Vagina (tissue), 2 donors: Measurements from ENCODE around the gene FUS. TPM values are rescaled to one million over a fixed set of nuclear protein-coding genes. Genes with fewer than 3 reads are reported as not detected.

ENCODE experiments used
- DNase-seq, 2 donors: peaks; one replicate each; pipeline ENCODE4 v3.0.0-alpha.2; 2017; ENCODE audit errors: extremely low spot score in 2 of 2
- H3K27ac ChIP-seq: fragments of 200-600 bp; sonication (generic); one replicate; pipeline ENCODE4 v1.5.1; 2019
- H3K27me3 ChIP-seq: fragments of 200-600 bp; sonication (generic); one replicate; pipeline ENCODE4 v1.5.1; 2019
- H3K36me3 ChIP-seq, 2 donors: fragments of 200-600 bp; sonication (generic); one replicate each; pipeline ENCODE4 v1.5.1; 2017 to 2019
- H3K4me1 ChIP-seq: fragments of 200-600 bp; sonication (generic); one replicate; pipeline ENCODE4 v1.5.1; 2019
- H3K4me3 ChIP-seq, 2 donors: fragments of 200-600 bp; sonication (generic); 1 replicate in 1 of 2; 2 replicates in 1 of 2; pipeline ENCODE4 v1.5.1; 2016 to 2019
- H3K9me3 ChIP-seq: fragments of 200-600 bp; sonication (generic); one replicate; pipeline ENCODE4 v1.5.1; 2019
- CTCF ChIP-seq, 3 experiments: fragments of 450-650 bp in 2 of 3; fragments of 200-600 bp in 1 of 3; sonication (generic) in 1 of 3; IDR thresholded peaks; one replicate each; pipeline ENCODE4 v1.5.1; 2017 to 2019; ENCODE audit warnings: antibody characterized with exemption in 3 of 3, mild to moderate bottlenecking in 2 of 3, moderate library complexity in 2 of 3
- POLR2A ChIP-seq, 2 donors: fragments of 450-650 bp; IDR thresholded peaks; one replicate each; pipeline ENCODE4 v1.6.1; 2017; ENCODE audit warnings: antibody characterized with exemption in 2 of 2, mild to moderate bottlenecking in 2 of 2, moderate library complexity in 2 of 2
- POLR2AphosphoS5 ChIP-seq, 2 donors: sonication (generic); formaldehyde crosslinking; IDR thresholded peaks; one replicate each; pipeline ENCODE4 v1.9.0; 2017; ENCODE audit warnings: antibody characterized with exemption in 2 of 2, mild to moderate bottlenecking in 2 of 2, low read depth in 1 of 2; ENCODE audit not compliant: insufficient read depth in 1 of 2
- intact Hi-C: fragments of 100-400 bp; cut with DNase I; formaldehyde crosslinking; loops from one replicate; pipeline ENCODE4 v1.15.1; 2023
- total RNA-seq: library from RNA; depleted of rRNA; stranded (reverse); fragments of >200 nt; gene quantifications from one replicate; pipeline ENCODE4 v1.2.3, GENCODE V29; 2016

FUS gene
- total RNA-seq, 1 donor from 2014 or later: 74.2 TPM

- intact Hi-C loops: no loop called here
- DNase-seq: no peak
- H3K27ac ChIP-seq: peak overlapping the region; percentile 72
- peak in 1 of 2 donors; percentile 17 for TF ChIP-seq POLR2AphosphoS5 (IDR thresholded peaks at IDR 0.05; ENCODE audit: insufficient read depth in 1 of 2, low read depth in 1 of 2)
- TF ChIP-seq CTCF (IDR thresholded peaks at IDR 0.05): no peak
- no peaks in the 10 kb centered on the region for H3K27me3 ChIP-seq
- H3K4me3 ChIP-seq: no peak overlapping the region
- H3K4me1 ChIP-seq: peaks cover 45% of the 10 kb centered on the region
- H3K36me3 ChIP-seq: peaks cover 0 to 31% of the 10 kb centered on the region in 2 donors
- H3K9me3 ChIP-seq: no peaks in the 10 kb centered on the region
Observed at GRCh38 chr16:31132303-31132979, 47.5 kb upstream of the FUS start.

- Histone ChIP-seq H3K27ac (no peak overlapping the region), H3K4me1 (peaks cover 40% of the 10 kb centered on the region), H3K36me3 (peaks cover 0 to 27% of the 10 kb centered on the region in 2 donors), H3K9me3 (no peaks in the 10 kb centered on the region), H3K4me3 (peak overlapping the region in 1 of 2 donors; percentile 48), H3K27me3 (no peaks in the 10 kb centered on the region)
- no peak for DNase-seq
- TF ChIP-seq POLR2A (IDR thresholded peaks at IDR 0.05): no peak
- TF ChIP-seq CTCF (IDR thresholded peaks at IDR 0.05): no peak
- no peak for TF ChIP-seq POLR2AphosphoS5 (IDR thresholded peaks at IDR 0.05; ENCODE audit: insufficient read depth in 1 of 2, low read depth in 1 of 2)
- intact Hi-C loops: no loop called here
Observed at GRCh38 chr16:31133046-31133501, 46.9 kb upstream of the FUS start.

GRCh38 chr16:31134091-31134571 is 45.8 kb upstream of the FUS start:
- intact Hi-C loops: no loop called here
- TF ChIP-seq CTCF (IDR thresholded peaks at IDR 0.05) (no peak), POLR2AphosphoS5 (IDR thresholded peaks at IDR 0.05; ENCODE audit: insufficient read depth in 1 of 2, low read depth in 1 of 2) (no peak)
- H3K27ac ChIP-seq: peak overlapping the region; percentile 86
- no peak for DNase-seq
- H3K9me3 ChIP-seq: no peaks in the 10 kb centered on the region
- H3K36me3 ChIP-seq: peaks cover 0 to 27% of the 10 kb centered on the region in 2 donors
- H3K4me1 ChIP-seq: peaks cover 49% of the 10 kb centered on the region
- no peaks in the 10 kb centered on the region for H3K27me3 ChIP-seq
- H3K4me3 ChIP-seq: peak overlapping the region in 1 of 2 donors; percentile 48

- intact Hi-C loops: no loop called here
- TF ChIP-seq POLR2A (IDR thresholded peaks at IDR 0.05): no peak
- no peak for TF ChIP-seq CTCF (IDR thresholded peaks at IDR 0.05)
- no peak for TF ChIP-seq POLR2AphosphoS5 (IDR thresholded peaks at IDR 0.05; ENCODE audit: insufficient read depth in 1 of 2, low read depth in 1 of 2)
- no peaks in the 10 kb centered on the region for H3K9me3 ChIP-seq
- no peak for DNase-seq
- H3K4me3 ChIP-seq: peak overlapping the region in 1 of 2 donors; percentile 48
- H3K27me3 ChIP-seq: no peaks in the 10 kb centered on the region
- peaks cover 46% of the 10 kb centered on the region for H3K4me1 ChIP-seq
- H3K36me3 ChIP-seq: peaks cover 0 to 27% of the 10 kb centered on the region in 2 donors
- H3K27ac ChIP-seq: peak overlapping the region; percentile 86
Observed at GRCh38 chr16:31134625-31135534, 45.1 kb upstream of the FUS start.
